HepG2 (cell line): ENCODE results near the gene NEURL4. TPM values are rescaled to one million over a fixed set of nuclear protein-coding genes. Genes with fewer than 3 reads are reported as not detected.

Experiments
- HOXA5 ChIP-seq: sonication (generic); formaldehyde crosslinking; IDR thresholded peaks from 2 replicates; pipeline ENCODE4 v1.4.0; 2020; ENCODE audit warnings: missing genetic modification reagents
- KDM4B ChIP-seq: sonication (generic); formaldehyde crosslinking; IDR thresholded peaks from 2 replicates; pipeline ENCODE4 v1.4.0; 2020; ENCODE audit warnings: missing genetic modification reagents
- NBN ChIP-seq: fragments of 450-650 bp; conservative IDR thresholded peaks from 2 replicates; pipeline ENCODE4 v1.6.1; 2017
- SP5 ChIP-seq: IDR thresholded peaks from 2 replicates; pipeline ENCODE4 v1.6.1; 2016; ENCODE audit warnings: low read depth, borderline replicate concordance
- TBL1XR1 ChIP-seq: fragments of 150-350 bp; IDR thresholded peaks from 2 replicates; pipeline ENCODE4 v1.6.1; 2014; ENCODE audit warnings: borderline replicate concordance, low read length; ENCODE audit not compliant: partially characterized antibody
- ZNF367 ChIP-seq: sonication (generic); formaldehyde crosslinking; IDR thresholded peaks from 2 replicates; pipeline ENCODE4 v1.4.0; 2020; ENCODE audit warnings: missing genetic modification reagents, borderline replicate concordance
- ZNF577 ChIP-seq: sonication (generic); formaldehyde crosslinking; IDR thresholded peaks from 2 replicates; pipeline ENCODE4 v1.4.0; 2020; ENCODE audit warnings: mild to moderate bottlenecking, low read depth, missing genetic modification reagents, borderline replicate concordance
- ZNF672 ChIP-seq: sonication (generic); formaldehyde crosslinking; IDR thresholded peaks from 2 replicates; pipeline ENCODE4 v1.8.1; 2022; ENCODE audit warnings: missing genetic modification reagents
- ZSCAN20 ChIP-seq: sonication (generic); formaldehyde crosslinking; IDR thresholded peaks from 2 replicates; pipeline ENCODE4 v1.4.0; 2020; ENCODE audit warnings: missing genetic modification reagents, mild to moderate bottlenecking, borderline replicate concordance
- polyA plus RNA-seq, 8 experiments: library from polyadenylated mRNA; depleted of rRNA in 3 of 8; stranded (reverse) in 7 of 8; unstranded in 1 of 8; fragments of >200 nt; fragmentation: Illumina TruSeq in 4 of 8; extraction: Trizol in 4 of 8; gene quantifications; 2 replicates each; pipeline versions ENCODE4 v1.2.1 to v1.2.3, GENCODE V29; 2011 to 2016; ENCODE audit warnings: low read depth in 4 of 8, missing spikeins in 1 of 8, mixed read lengths in 1 of 8; ENCODE audit not compliant: insufficient read depth in 1 of 8
- total RNA-seq, 5 experiments: library from RNA; depleted of rRNA; stranded (reverse); fragments of >200 nt; fragmentation: Illumina TruSeq; extraction: Trizol; gene quantifications; 2 replicates each; pipeline ENCODE4 v1.2.3, GENCODE V29; 2016; ENCODE audit warnings: low read depth in 1 of 5
- TF ChIP-seq, protein P1 (sequence below): sonication (generic); formaldehyde crosslinking; IDR thresholded peaks from 2 replicates; pipeline ENCODE4 v1.4.0; 2020; ENCODE audit warnings: mild to moderate bottlenecking, missing genetic modification reagents
- TF ChIP-seq, protein P2 (sequence below): sonication (generic); formaldehyde crosslinking; IDR thresholded peaks from 2 replicates; pipeline ENCODE4 v1.9.0; 2021; ENCODE audit warnings: missing genetic modification reagents, mild to moderate bottlenecking, borderline replicate concordance
- TF ChIP-seq, protein P3 (sequence below): sonication (generic); formaldehyde crosslinking; IDR thresholded peaks from 2 replicates; pipeline ENCODE4 v1.5.1; 2020; ENCODE audit warnings: missing genetic modification reagents, mild to moderate bottlenecking, borderline replicate concordance
- TF ChIP-seq, protein P4 (sequence below): sonication (generic); formaldehyde crosslinking; IDR thresholded peaks from 2 replicates; pipeline ENCODE4 v1.8.0; 2022; ENCODE audit warnings: low read depth, missing genetic modification reagents
- TF ChIP-seq, protein P5 (sequence below): sonication (generic); formaldehyde crosslinking; IDR thresholded peaks from 2 replicates; pipeline ENCODE4 v1.9.0; 2021; ENCODE audit warnings: missing genetic modification reagents, borderline replicate concordance
- TF ChIP-seq, protein P6 (sequence below): sonication (generic); formaldehyde crosslinking; IDR thresholded peaks from 2 replicates; pipeline ENCODE4 v1.8.0; 2022; ENCODE audit warnings: missing genetic modification reagents, mild to moderate bottlenecking, inconsistent platforms, borderline replicate concordance

The NEURL4 gene
- total and polyA plus RNA-seq, 2 of the 13 experiments (the other 11 are each of a cell fraction or from before 2014, with no cell fraction given): 14.8 to 15.7 TPM

DNA sequence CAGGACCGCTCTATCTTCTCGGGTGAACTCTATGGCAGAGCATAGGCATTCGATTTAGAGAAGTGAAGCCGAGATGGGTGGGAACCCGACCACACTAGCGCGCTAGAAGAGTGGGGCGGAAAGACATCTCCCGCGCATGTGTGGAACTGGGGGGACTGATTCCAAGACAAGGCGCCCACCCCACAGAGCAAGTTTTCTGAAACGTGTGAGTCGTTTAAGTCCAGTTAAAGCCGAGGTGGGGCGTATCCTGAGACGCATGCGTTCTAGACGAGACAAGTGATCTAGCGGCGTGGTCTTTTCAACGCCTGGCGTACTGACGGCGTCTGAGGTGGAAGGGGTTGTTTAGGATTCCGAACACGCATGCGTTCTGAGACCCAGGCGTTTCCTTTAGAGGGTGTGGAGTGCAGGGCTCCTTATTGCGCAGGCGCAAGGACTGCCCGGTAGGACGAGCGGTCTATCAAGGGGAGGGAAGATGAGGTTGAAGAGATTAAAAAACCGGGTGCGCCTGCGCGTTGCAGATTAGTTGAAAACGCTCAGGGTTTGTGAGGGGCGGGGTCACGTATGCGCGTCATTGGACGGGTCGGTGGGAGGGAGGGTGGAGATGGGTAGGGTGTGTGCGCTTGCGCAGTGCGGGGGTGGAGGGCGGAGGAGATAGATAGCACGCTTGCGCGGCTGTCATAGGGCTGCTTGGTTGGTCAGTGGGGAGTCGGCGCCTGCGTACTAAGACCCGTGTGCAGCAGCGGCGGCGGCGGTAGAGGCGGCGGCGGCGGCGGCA, 22.0 kb downstream of the NEURL4 start, which contains the start of gene EIF5A (continued):
- TF ChIP-seq, protein P1, sequence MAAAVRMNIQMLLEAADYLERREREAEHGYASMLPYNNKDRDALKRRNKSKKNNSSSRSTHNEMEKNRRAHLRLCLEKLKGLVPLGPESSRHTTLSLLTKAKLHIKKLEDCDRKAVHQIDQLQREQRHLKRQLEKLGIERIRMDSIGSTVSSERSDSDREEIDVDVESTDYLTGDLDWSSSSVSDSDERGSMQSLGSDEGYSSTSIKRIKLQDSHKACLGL (CRISPR knock-in tag): 0 out of 2 replicates have a peak, but pooled peaks have one; percentile 4
- no peak for TF ChIP-seq ZNF367 (CRISPR knock-in tag)
- TF ChIP-seq TBL1XR1: no peak
- TF ChIP-seq ZSCAN20 (CRISPR knock-in tag): no peak
- TF ChIP-seq, protein P2, sequence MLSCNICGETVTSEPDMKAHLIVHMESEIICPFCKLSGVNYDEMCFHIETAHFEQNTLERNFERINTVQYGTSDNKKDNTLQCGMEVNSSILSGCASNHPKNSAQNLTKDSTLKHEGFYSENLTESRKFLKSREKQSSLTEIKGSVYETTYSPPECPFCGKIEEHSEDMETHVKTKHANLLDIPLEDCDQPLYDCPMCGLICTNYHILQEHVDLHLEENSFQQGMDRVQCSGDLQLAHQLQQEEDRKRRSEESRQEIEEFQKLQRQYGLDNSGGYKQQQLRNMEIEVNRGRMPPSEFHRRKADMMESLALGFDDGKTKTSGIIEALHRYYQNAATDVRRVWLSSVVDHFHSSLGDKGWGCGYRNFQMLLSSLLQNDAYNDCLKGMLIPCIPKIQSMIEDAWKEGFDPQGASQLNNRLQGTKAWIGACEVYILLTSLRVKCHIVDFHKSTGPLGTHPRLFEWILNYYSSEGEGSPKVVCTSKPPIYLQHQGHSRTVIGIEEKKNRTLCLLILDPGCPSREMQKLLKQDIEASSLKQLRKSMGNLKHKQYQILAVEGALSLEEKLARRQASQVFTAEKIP (CRISPR knock-in tag): no peak
- TF ChIP-seq, protein P3, sequence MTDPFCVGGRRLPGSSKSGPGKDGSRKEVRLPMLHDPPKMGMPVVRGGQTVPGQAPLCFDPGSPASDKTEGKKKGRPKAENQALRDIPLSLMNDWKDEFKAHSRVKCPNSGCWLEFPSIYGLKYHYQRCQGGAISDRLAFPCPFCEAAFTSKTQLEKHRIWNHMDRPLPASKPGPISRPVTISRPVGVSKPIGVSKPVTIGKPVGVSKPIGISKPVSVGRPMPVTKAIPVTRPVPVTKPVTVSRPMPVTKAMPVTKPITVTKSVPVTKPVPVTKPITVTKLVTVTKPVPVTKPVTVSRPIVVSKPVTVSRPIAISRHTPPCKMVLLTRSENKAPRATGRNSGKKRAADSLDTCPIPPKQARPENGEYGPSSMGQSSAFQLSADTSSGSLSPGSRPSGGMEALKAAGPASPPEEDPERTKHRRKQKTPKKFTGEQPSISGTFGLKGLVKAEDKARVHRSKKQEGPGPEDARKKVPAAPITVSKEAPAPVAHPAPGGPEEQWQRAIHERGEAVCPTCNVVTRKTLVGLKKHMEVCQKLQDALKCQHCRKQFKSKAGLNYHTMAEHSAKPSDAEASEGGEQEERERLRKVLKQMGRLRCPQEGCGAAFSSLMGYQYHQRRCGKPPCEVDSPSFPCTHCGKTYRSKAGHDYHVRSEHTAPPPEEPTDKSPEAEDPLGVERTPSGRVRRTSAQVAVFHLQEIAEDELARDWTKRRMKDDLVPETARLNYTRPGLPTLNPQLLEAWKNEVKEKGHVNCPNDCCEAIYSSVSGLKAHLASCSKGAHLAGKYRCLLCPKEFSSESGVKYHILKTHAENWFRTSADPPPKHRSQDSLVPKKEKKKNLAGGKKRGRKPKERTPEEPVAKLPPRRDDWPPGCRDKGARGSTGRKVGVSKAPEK (CRISPR knock-in tag): no peak
- TF ChIP-seq, protein P4, sequence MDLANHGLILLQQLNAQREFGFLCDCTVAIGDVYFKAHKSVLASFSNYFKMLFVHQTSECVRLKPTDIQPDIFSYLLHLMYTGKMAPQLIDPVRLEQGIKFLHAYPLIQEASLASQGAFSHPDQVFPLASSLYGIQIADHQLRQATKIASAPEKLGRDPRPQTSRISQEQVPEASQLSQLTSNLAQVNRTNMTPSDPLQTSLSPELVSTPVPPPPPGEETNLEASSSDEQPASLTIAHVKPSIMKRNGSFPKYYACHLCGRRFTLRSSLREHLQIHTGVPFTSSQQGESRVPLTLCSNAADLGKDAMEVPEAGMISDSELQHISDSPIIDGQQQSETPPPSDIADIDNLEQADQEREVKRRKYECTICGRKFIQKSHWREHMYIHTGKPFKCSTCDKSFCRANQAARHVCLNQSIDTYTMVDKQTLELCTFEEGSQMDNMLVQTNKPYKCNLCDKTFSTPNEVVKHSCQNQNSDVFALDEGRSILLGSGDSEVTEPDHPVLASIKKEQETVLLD (CRISPR knock-in tag): peak; percentile 55; the same call in 1 of the 2 replicates
- no peak for TF ChIP-seq NBN
- TF ChIP-seq ZNF577: no peak
- TF ChIP-seq, protein P5, sequence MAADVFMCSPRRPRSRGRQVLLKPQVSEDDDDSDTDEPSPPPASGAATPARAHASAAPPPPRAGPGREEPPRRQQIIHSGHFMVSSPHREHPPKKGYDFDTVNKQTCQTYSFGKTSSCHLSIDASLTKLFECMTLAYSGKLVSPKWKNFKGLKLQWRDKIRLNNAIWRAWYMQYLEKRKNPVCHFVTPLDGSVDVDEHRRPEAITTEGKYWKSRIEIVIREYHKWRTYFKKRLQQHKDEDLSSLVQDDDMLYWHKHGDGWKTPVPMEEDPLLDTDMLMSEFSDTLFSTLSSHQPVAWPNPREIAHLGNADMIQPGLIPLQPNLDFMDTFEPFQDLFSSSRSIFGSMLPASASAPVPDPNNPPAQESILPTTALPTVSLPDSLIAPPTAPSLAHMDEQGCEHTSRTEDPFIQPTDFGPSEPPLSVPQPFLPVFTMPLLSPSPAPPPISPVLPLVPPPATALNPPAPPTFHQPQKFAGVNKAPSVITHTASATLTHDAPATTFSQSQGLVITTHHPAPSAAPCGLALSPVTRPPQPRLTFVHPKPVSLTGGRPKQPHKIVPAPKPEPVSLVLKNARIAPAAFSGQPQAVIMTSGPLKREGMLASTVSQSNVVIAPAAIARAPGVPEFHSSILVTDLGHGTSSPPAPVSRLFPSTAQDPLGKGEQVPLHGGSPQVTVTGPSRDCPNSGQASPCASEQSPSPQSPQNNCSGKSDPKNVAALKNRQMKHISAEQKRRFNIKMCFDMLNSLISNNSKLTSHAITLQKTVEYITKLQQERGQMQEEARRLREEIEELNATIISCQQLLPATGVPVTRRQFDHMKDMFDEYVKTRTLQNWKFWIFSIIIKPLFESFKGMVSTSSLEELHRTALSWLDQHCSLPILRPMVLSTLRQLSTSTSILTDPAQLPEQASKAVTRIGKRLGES: no peak
- TF ChIP-seq SP5 (CRISPR knock-in tag): 0 out of 2 replicates have a peak, but pooled peaks have one; percentile 3
- TF ChIP-seq KDM4B (CRISPR knock-in tag): 0 out of 2 replicates have a peak, but pooled peaks have one; percentile 15
- no peak for TF ChIP-seq HOXA5 (CRISPR knock-in tag)
- TF ChIP-seq, protein P6, sequence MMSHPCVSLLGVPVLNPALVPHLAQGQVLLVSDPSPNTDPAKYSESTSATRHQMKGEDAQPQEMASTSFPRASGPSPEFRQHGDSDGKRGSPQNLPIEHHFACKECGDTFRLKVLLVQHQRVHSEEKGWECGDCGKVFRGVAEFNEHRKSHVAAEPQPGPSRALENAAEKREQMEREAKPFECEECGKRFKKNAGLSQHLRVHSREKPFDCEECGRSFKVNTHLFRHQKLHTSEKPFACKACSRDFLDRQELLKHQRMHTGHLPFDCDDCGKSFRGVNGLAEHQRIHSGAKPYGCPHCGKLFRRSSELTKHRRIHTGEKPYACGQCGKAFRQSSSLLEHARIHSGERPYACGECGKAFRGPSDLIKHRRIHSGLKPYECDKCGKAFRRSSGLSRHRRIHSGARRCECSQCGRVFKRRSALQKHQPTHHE (CRISPR knock-in tag): no peak
- TF ChIP-seq ZNF672 (CRISPR knock-in tag): no peak
